H9 (cell line): ENCODE data around the gene TPRX2. TPM values are rescaled to one million over a fixed set of nuclear protein-coding genes. Genes with fewer than 3 reads are reported as not detected.

Experiments
- DNase-seq: peaks from one replicate; pipeline ENCODE4 v3.0.0-alpha.2; 2017
- H2AFZ ChIP-seq: one replicate; pipeline ENCODE4 v1.6.1; 2013; ENCODE audit warnings: mild to moderate bottlenecking, low read length, control low read depth, moderate library complexity
- H2AK5ac ChIP-seq: 2 replicates; pipeline ENCODE4 v1.6.1; 2013; ENCODE audit warnings: low read length, control low read depth, mixed read lengths; ENCODE audit not compliant: insufficient read length
- H2BK120ac ChIP-seq: one replicate; pipeline ENCODE4 v1.6.1; 2013; ENCODE audit warnings: low read depth, mild to moderate bottlenecking, low read length, control low read depth, inconsistent platforms; ENCODE audit not compliant: poor library complexity, severe bottlenecking
- H2BK12ac ChIP-seq: 2 replicates; pipeline ENCODE4 v1.6.1; 2013; ENCODE audit warnings: low read length, control low read depth, mixed read lengths, low read depth; ENCODE audit not compliant: insufficient read length
- H2BK15ac ChIP-seq: 2 replicates; pipeline ENCODE4 v1.6.1; 2013; ENCODE audit warnings: low read depth, low read length, control low read depth
- H2BK20ac ChIP-seq: one replicate; pipeline ENCODE4 v1.6.1; 2013; ENCODE audit warnings: low read depth, mild to moderate bottlenecking, low read length, control low read depth, inconsistent platforms; ENCODE audit not compliant: poor library complexity, severe bottlenecking
- H2BK5ac ChIP-seq: 2 replicates; pipeline ENCODE4 v1.6.1; 2013; ENCODE audit warnings: low read length, control low read depth, mixed read lengths; ENCODE audit not compliant: insufficient read length
- H3K14ac ChIP-seq: 2 replicates; pipeline ENCODE4 v1.6.1; 2013; ENCODE audit warnings: low read length, control low read depth; ENCODE audit not compliant: insufficient read depth
- H3K18ac ChIP-seq: 2 replicates; pipeline ENCODE4 v1.6.1; 2013; ENCODE audit warnings: low read depth, mild to moderate bottlenecking, mixed read lengths, low read length, control low read depth; ENCODE audit not compliant: insufficient read length
- H3K23ac ChIP-seq: 2 replicates; pipeline ENCODE4 v1.6.1; 2013; ENCODE audit warnings: low read length, control low read depth, mixed read lengths, low read depth; ENCODE audit not compliant: insufficient read length
- H3K23me2 ChIP-seq: 2 replicates; pipeline ENCODE4 v1.6.1; 2013; ENCODE audit warnings: low read depth, mild to moderate bottlenecking, mixed read lengths, low read length, control low read depth; ENCODE audit not compliant: insufficient read length, poor library complexity, severe bottlenecking
- H3K27ac ChIP-seq: 2 replicates; pipeline ENCODE4 v1.5.1; 2013; ENCODE audit warnings: low read length, control low read depth, mixed read lengths, low read depth; ENCODE audit not compliant: insufficient read length
- H3K27me3 ChIP-seq: 2 replicates; pipeline ENCODE4 v1.6.1; 2013; ENCODE audit warnings: low read length, control low read depth, inconsistent platforms; ENCODE audit not compliant: insufficient read depth
- H3K4ac ChIP-seq: 2 replicates; pipeline ENCODE4 v1.6.1; 2013; ENCODE audit warnings: low read depth, mild to moderate bottlenecking, control low read depth, inconsistent platforms, low read length, moderate library complexity
- H3K4me1 ChIP-seq: 2 replicates; pipeline ENCODE4 v1.6.1; 2013; ENCODE audit warnings: low read length, control low read depth, inconsistent platforms; ENCODE audit not compliant: insufficient read depth
- H3K4me2 ChIP-seq: 2 replicates; pipeline ENCODE4 v1.6.1; 2013; ENCODE audit warnings: low read length, control low read depth, mixed read lengths; ENCODE audit not compliant: insufficient read length, insufficient read depth
- H3K56ac ChIP-seq: 2 replicates; pipeline ENCODE4 v1.6.1; 2013; ENCODE audit warnings: low read depth, mild to moderate bottlenecking, mixed read lengths, low read length, control low read depth; ENCODE audit not compliant: insufficient read length
- H3K79me1 ChIP-seq: 2 replicates; pipeline ENCODE4 v1.6.1; 2013; ENCODE audit warnings: low read depth, mild to moderate bottlenecking, moderate library complexity, low read length, control low read depth, inconsistent platforms; ENCODE audit not compliant: insufficient read depth, poor library complexity, severe bottlenecking
- H3K79me2 ChIP-seq: 2 replicates; pipeline ENCODE4 v1.6.1; 2013; ENCODE audit warnings: low read length, control low read depth, inconsistent platforms; ENCODE audit not compliant: insufficient read depth
- H3K9ac ChIP-seq: 2 replicates; pipeline ENCODE4 v1.6.1; 2013; ENCODE audit warnings: low read length, control low read depth, mixed read lengths; ENCODE audit not compliant: insufficient read length; ENCODE audit errors: extremely low read depth
- H3K9me3 ChIP-seq: one replicate; pipeline ENCODE4 v1.6.1; 2013; ENCODE audit warnings: low read depth, low read length, inconsistent platforms; ENCODE audit not compliant: control insufficient read depth
- H3T11ph ChIP-seq: one replicate; pipeline ENCODE4 v1.6.1; 2013; ENCODE audit warnings: mild to moderate bottlenecking, low read length, control low read depth, inconsistent platforms
- H4K20me1 ChIP-seq: one replicate; pipeline ENCODE4 v1.6.1; 2013; ENCODE audit not compliant: control insufficient read depth, insufficient read length, insufficient read depth
- H4K5ac ChIP-seq: 2 replicates; pipeline ENCODE4 v1.6.1; 2013; ENCODE audit warnings: low read depth, mild to moderate bottlenecking, mixed read lengths, low read length, control low read depth; ENCODE audit not compliant: insufficient read length
- H4K8ac ChIP-seq: replicated peaks from 2 replicates; pipeline ENCODE4 v1.6.1; 2013; ENCODE audit warnings: low read length, control low read depth, mixed read lengths, low read depth; ENCODE audit not compliant: insufficient read length
- H4K91ac ChIP-seq: 2 replicates; pipeline ENCODE4 v1.6.1; 2013; ENCODE audit warnings: low read depth, mild to moderate bottlenecking, moderate library complexity, mixed read lengths, low read length, control low read depth; ENCODE audit not compliant: insufficient read length
- H3K27ac Mint-ChIP-seq, 3 experiments: 2 replicates in 2 of 3; 3 replicates in 1 of 3; pipeline ENCODE4 v1.8.0; 2020 to 2021; ENCODE audit warnings: mixed read lengths in 3 of 3, mild to moderate bottlenecking in 1 of 3, moderate library complexity in 1 of 3
- H3K27me3 Mint-ChIP-seq: 2 replicates; pipeline ENCODE4 v1.8.0; 2021; ENCODE audit warnings: low read depth, mild to moderate bottlenecking, moderate library complexity, mixed read lengths
- H3K36me3 Mint-ChIP-seq, 3 experiments: 2 replicates in 2 of 3; 3 replicates in 1 of 3; pipeline ENCODE4 v1.8.0; 2020 to 2021; ENCODE audit warnings: low read depth in 3 of 3, mixed read lengths in 3 of 3; ENCODE audit not compliant: insufficient read depth in 1 of 3
- H3K4me1 Mint-ChIP-seq, 2 experiments: 2 replicates each; pipeline ENCODE4 v1.8.0; 2020; ENCODE audit warnings: mixed read lengths in 2 of 2
- H3K4me3 Mint-ChIP-seq, 2 experiments: 2 replicates in 1 of 2; 3 replicates in 1 of 2; pipeline ENCODE4 v1.8.0; 2020 to 2021; ENCODE audit warnings: mild to moderate bottlenecking in 2 of 2, mixed read lengths in 2 of 2, moderate library complexity in 1 of 2
- H3K9me3 Mint-ChIP-seq, 2 experiments: 2 replicates in 1 of 2; 3 replicates in 1 of 2; pipeline ENCODE4 v1.8.0; 2020; ENCODE audit warnings: mild to moderate bottlenecking in 2 of 2, mixed read lengths in 2 of 2, moderate library complexity in 1 of 2
- CTCF ChIP-seq: fragments of 200-600 bp; sonication (generic); conservative IDR thresholded peaks from 3 replicates; pipeline ENCODE4 v1.8.0; 2021; ENCODE audit warnings: antibody characterized with exemption, mild to moderate bottlenecking
- WGBS: extraction: QIAGEN DNeasy Blood & Tissue Kit; methylation state at CpG from one replicate; pipeline ENCODE4 v1.1.7; 2013; ENCODE audit warnings: missing lambda C conversion rate, low lambda C conversion rate, mixed read lengths; ENCODE audit not compliant: insufficient read length; ENCODE audit errors: extremely low coverage; 5-methylcytosine and 5-hydroxymethylcytosine counted together
- total RNA-seq: library from RNA; stranded (reverse); gene quantifications from 2 replicates; pipeline ENCODE4 v1.2.1, GENCODE V29; 2021

The TPRX2 gene
- total RNA-seq, 1 experiment from 2014 or later, result not detected

- Histone ChIP-seq H4K8ac (no peak overlapping the region), H2BK20ac (no peak overlapping the region), H2AK5ac (no peak overlapping the region), H2AFZ (no peak overlapping the region), H3K18ac (no peak overlapping the region), H3K56ac (no peak overlapping the region), H4K5ac (no peak overlapping the region), H2BK15ac (no peak overlapping the region), H3K23me2 (no peaks in the 10 kb centered on the region), H2BK12ac (no peak overlapping the region), H4K91ac (no peak overlapping the region), H3K27me3 (no peaks in the 10 kb centered on the region), H2BK120ac (no peak overlapping the region), H3K4me2 (no peak overlapping the region), H3K9ac (no peak overlapping the region), H3K4ac (no peak overlapping the region), H3K9me3 (no peaks in the 10 kb centered on the region), H3K79me2 (no peaks in the 10 kb centered on the region), H3K27ac (no peak overlapping the region), H3T11ph (no peak overlapping the region), H3K23ac (no peak overlapping the region), H3K14ac (no peak overlapping the region), H4K20me1 (no peaks in the 10 kb centered on the region), H3K79me1 (no peaks in the 10 kb centered on the region), H3K4me1 (no peaks in the 10 kb centered on the region), H2BK5ac (no peak overlapping the region)
- Mint-ChIP-seq H3K4me3 (no peak overlapping the region), H3K27ac (no peak overlapping the region), H3K4me1 (no peaks in the 10 kb centered on the region), H3K27me3 (no peaks in the 10 kb centered on the region; the same call in 1 of the 2 replicates), H3K36me3 (peaks cover under 1 to 2% (median 1%) of the 10 kb centered on the region in 3 experiments; a peak in 3 of 7 replicates), H3K9me3 (peaks cover 1% of the 10 kb centered on the region in 2 experiments; a peak in 3 of 5 replicates)
- no CpG with 5 or more reads among the region's 9 CpGs for WGBS
- no peak for DNase-seq
- no peak for TF ChIP-seq CTCF
These were observed 38.8 kb downstream of the TPRX2 start for GRCh38 chr19:47897861-47898260.
